ENCODE results near the gene ZNF778. TPM values are rescaled to one million over a fixed set of nuclear protein-coding genes. Genes with fewer than 3 reads are reported as not detected.

ZNF778 gene
- total and polyA plus RNA-seq, 2 of the 13 experiments (the other 11 are each of a cell fraction or from before 2014, with no cell fraction given), result 3.8 to 7.2 TPM

DNA sequence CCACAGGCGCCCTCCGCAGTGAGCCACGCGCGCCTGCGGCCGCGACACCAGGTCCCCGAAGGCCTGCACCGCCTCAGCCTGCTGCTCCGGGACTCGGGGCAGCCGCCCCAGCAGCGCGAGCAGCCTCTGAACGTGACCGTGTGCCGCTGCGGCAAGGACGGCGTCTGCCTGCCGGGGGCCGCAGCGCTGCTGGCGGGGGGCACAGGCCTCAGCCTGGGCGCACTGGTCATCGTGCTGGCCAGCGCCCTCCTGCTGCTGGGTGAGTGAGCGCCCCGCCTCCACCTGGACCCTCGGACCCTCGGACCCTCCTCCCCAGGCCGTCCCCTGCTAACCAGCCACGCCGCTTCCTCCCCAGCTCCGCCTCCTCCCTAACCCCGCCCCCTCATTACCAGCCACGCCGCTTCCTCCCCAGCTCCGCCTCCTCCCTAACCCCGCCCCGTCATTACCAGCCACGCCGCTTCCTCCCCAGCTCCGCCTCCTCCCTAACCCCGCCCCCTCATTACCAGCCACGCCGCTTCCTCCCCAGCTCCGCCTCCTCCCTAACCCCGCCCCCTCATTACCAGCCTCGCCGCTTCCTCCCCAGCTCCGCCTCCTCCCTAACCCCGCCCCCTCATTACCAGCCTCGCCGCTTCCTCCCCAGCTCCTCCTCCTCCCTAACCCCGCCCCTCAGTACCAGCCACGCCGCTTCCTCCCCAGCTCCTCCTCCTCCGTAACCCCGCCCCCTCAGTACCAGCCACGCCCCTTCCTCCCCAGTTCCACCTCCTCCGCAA is 25.1 kb upstream of the ZNF778 start (continued):
- TF ChIP-seq ZNF431 (CRISPR knock-in tag; IDR thresholded peaks at IDR 0.05; ENCODE audit: borderline replicate concordance, low read depth), result peak; percentile 98
- peak; percentile 70; the same call in 1 of the 2 replicates for TF ChIP-seq RXRA (CRISPR knock-in tag; IDR thresholded peaks at IDR 0.05)
- TF ChIP-seq FOXK1 (CRISPR knock-in tag; IDR thresholded peaks at IDR 0.05; ENCODE audit: borderline replicate concordance, low read depth), result peak; percentile 39; the same call in 1 of the 2 replicates
- TF ChIP-seq, protein P1, sequence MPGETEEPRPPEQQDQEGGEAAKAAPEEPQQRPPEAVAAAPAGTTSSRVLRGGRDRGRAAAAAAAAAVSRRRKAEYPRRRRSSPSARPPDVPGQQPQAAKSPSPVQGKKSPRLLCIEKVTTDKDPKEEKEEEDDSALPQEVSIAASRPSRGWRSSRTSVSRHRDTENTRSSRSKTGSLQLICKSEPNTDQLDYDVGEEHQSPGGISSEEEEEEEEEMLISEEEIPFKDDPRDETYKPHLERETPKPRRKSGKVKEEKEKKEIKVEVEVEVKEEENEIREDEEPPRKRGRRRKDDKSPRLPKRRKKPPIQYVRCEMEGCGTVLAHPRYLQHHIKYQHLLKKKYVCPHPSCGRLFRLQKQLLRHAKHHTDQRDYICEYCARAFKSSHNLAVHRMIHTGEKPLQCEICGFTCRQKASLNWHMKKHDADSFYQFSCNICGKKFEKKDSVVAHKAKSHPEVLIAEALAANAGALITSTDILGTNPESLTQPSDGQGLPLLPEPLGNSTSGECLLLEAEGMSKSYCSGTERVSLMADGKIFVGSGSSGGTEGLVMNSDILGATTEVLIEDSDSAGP (CRISPR knock-in tag; IDR thresholded peaks at IDR 0.05; ENCODE audit: borderline replicate concordance), result peak; percentile 86
- TF ChIP-seq, protein P2, sequence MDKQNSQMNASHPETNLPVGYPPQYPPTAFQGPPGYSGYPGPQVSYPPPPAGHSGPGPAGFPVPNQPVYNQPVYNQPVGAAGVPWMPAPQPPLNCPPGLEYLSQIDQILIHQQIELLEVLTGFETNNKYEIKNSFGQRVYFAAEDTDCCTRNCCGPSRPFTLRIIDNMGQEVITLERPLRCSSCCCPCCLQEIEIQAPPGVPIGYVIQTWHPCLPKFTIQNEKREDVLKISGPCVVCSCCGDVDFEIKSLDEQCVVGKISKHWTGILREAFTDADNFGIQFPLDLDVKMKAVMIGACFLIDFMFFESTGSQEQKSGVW (CRISPR knock-in tag; IDR thresholded peaks at IDR 0.05; ENCODE audit: borderline replicate concordance), result 0 out of 2 replicates have a peak, but pooled peaks have one; percentile 62
- peak; percentile 95; the same call in 1 of the 2 replicates for TF ChIP-seq ZNF788 (CRISPR knock-in tag; IDR thresholded peaks at IDR 0.05; ENCODE audit: borderline replicate concordance)
- peak; percentile 84; the same call in 1 of the 2 replicates for TF ChIP-seq ZNF138 (CRISPR knock-in tag; IDR thresholded peaks at IDR 0.05; ENCODE audit: low read depth)
- TF ChIP-seq TBX3 (IDR thresholded peaks at IDR 0.05; ENCODE audit: borderline replicate concordance), result peak; percentile 45; the same call in 1 of the 2 replicates
- TF ChIP-seq ZNF777 (CRISPR knock-in tag; IDR thresholded peaks at IDR 0.05), result peak; percentile 66
- 0 out of 2 replicates have a peak, but pooled peaks have one; percentile 40 for TF ChIP-seq TEAD2 (CRISPR knock-in tag; IDR thresholded peaks at IDR 0.05)
- TF ChIP-seq, protein P3, sequence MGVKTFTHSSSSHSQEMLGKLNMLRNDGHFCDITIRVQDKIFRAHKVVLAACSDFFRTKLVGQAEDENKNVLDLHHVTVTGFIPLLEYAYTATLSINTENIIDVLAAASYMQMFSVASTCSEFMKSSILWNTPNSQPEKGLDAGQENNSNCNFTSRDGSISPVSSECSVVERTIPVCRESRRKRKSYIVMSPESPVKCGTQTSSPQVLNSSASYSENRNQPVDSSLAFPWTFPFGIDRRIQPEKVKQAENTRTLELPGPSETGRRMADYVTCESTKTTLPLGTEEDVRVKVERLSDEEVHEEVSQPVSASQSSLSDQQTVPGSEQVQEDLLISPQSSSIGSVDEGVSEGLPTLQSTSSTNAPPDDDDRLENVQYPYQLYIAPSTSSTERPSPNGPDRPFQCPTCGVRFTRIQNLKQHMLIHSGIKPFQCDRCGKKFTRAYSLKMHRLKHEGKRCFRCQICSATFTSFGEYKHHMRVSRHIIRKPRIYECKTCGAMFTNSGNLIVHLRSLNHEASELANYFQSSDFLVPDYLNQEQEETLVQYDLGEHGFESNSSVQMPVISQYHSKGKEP (CRISPR knock-in tag; IDR thresholded peaks at IDR 0.05), result peak; percentile 77; the same call in 1 of the 2 replicates
- TF ChIP-seq, protein P4, sequence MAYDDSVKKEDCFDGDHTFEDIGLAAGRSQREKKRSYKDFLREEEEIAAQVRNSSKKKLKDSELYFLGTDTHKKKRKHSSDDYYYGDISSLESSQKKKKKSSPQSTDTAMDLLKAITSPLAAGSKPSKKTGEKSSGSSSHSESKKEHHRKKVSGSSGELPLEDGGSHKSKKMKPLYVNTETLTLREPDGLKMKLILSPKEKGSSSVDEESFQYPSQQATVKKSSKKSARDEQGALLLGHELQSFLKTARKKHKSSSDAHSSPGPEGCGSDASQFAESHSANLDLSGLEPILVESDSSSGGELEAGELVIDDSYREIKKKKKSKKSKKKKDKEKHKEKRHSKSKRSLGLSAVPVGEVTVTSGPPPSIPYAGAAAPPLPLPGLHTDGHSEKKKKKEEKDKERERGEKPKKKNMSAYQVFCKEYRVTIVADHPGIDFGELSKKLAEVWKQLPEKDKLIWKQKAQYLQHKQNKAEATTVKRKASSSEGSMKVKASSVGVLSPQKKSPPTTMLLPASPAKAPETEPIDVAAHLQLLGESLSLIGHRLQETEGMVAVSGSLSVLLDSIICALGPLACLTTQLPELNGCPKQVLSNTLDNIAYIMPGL (CRISPR knock-in tag; IDR thresholded peaks at IDR 0.05; ENCODE audit: borderline replicate concordance in 1 of 2, low read depth in 1 of 2), result peak; percentile 83 to 90
- TF ChIP-seq NCOA1 (CRISPR knock-in tag; IDR thresholded peaks at IDR 0.05), result 0 out of 2 replicates have a peak, but pooled peaks have one; percentile 64
- peak; percentile 28; the same call in 1 of the 2 replicates for TF ChIP-seq ZBTB20 (CRISPR knock-in tag; IDR thresholded peaks at IDR 0.05; ENCODE audit: borderline replicate concordance, low read depth)

Measured in HepG2 (cell line).